GM23248 (cell line): Measurements from ENCODE around the gene MMP11. TPM values are rescaled to one million over a fixed set of nuclear protein-coding genes. Genes with fewer than 3 reads are reported as not detected.

Source experiments
- DNase-seq: peaks from one replicate; pipeline ENCODE4 v3.0.0-alpha.2; 2015
- H2AFZ ChIP-seq: fragments of 200-600 bp; sonication (generic); 2 replicates; pipeline ENCODE4 v1.6.1; 2016; ENCODE audit warnings: antibody characterized with exemption
- H3F3A ChIP-seq: fragments of 200-600 bp; sonication (generic); 2 replicates; pipeline ENCODE4 v1.6.1; 2016; ENCODE audit warnings: mild to moderate bottlenecking, antibody characterized with exemption, mixed run types; ENCODE audit not compliant: insufficient read depth
- H3K27ac ChIP-seq: fragments of 200-600 bp; sonication (generic); 2 replicates; pipeline ENCODE4 v1.5.1; 2016; ENCODE audit warnings: mild to moderate bottlenecking
- H3K27me3 ChIP-seq: fragments of 200-600 bp; sonication (generic); replicated peaks from 2 replicates; pipeline ENCODE4 v1.6.1; 2016; ENCODE audit warnings: mild to moderate bottlenecking; ENCODE audit not compliant: insufficient read depth
- H3K36me3 ChIP-seq: fragments of 200-600 bp; sonication (generic); 2 replicates; pipeline ENCODE4 v1.6.1; 2016; ENCODE audit warnings: low read depth, mild to moderate bottlenecking
- H3K4me1 ChIP-seq: fragments of 200-600 bp; sonication (generic); 2 replicates; pipeline ENCODE4 v1.6.1; 2016; ENCODE audit warnings: mild to moderate bottlenecking; ENCODE audit not compliant: insufficient read depth
- H3K4me2 ChIP-seq: fragments of 200-600 bp; sonication (generic); one replicate; pipeline ENCODE4 v1.6.1; 2016; ENCODE audit warnings: mild to moderate bottlenecking; ENCODE audit not compliant: unreplicated experiment
- H3K4me3 ChIP-seq: fragments of 200-600 bp; sonication (generic); 2 replicates; pipeline ENCODE4 v1.5.1; 2016; ENCODE audit warnings: mild to moderate bottlenecking
- H3K79me2 ChIP-seq: fragments of 200-600 bp; sonication (generic); 2 replicates; pipeline ENCODE4 v1.6.1; 2016; ENCODE audit warnings: mild to moderate bottlenecking; ENCODE audit not compliant: insufficient read depth
- H3K9ac ChIP-seq: fragments of 200-600 bp; sonication (generic); 2 replicates; pipeline ENCODE4 v1.6.1; 2016; ENCODE audit warnings: mild to moderate bottlenecking
- H3K9me2 ChIP-seq: fragments of 200-600 bp; sonication (generic); 2 replicates; pipeline ENCODE4 v1.6.1; 2016; ENCODE audit warnings: mixed run types, mild to moderate bottlenecking, moderate library complexity; ENCODE audit not compliant: insufficient read depth
- H3K9me3 ChIP-seq: fragments of 200-600 bp; sonication (generic); one replicate; pipeline ENCODE4 v1.6.1; 2017; ENCODE audit warnings: low read depth
- H4K20me1 ChIP-seq: fragments of 200-600 bp; sonication (generic); 2 replicates; pipeline ENCODE4 v1.6.0; 2016; ENCODE audit not compliant: insufficient read depth
- EZH2 ChIP-seq: fragments of 200-600 bp; sonication (generic); IDR thresholded peaks from 2 replicates; pipeline ENCODE4 v1.6.1; 2018; ENCODE audit warnings: antibody characterized with exemption, mild to moderate bottlenecking; ENCODE audit not compliant: insufficient read depth, poor library complexity, severe bottlenecking
- EZH2phosphoT487 ChIP-seq: fragments of 200-600 bp; sonication (generic); IDR thresholded peaks from 2 replicates; pipeline ENCODE4 v1.6.1; 2018; ENCODE audit warnings: antibody characterized with exemption, moderate library complexity, mild to moderate bottlenecking, low read depth; ENCODE audit not compliant: insufficient read depth
- WGBS, 2 experiments: methylation state at CpG; one replicate each; pipeline ENCODE4 v1.1.6; 2015 to 2017; ENCODE audit warnings: low lambda C conversion rate in 2 of 2, low coverage in 1 of 2; ENCODE audit errors: missing lambda C conversion rate in 2 of 2; 5-methylcytosine and 5-hydroxymethylcytosine counted together
- in situ Hi-C: fragments of 300-500 bp; cut with MboI; formaldehyde crosslinking; loops from 2 replicates; pipeline ENCODE4 v1.15.0; 2020
- polyA plus RNA-seq: library from polyadenylated mRNA; unstranded; fragments of >200 nt; fragmentation: Nextera tagmentation; extraction: Ambion mirVana; gene quantifications from 2 replicates; pipeline ENCODE4 v1.2.1, GENCODE V29; 2016
- total RNA-seq: library from RNA; depleted of rRNA; stranded (reverse); fragments of >200 nt; shearing (Covaris generic); gene quantifications from 2 replicates; pipeline ENCODE4 v1.2.3, GENCODE V29; 2014

MMP11 gene
- total and polyA plus RNA-seq, 2 experiments from 2014 or later = 1.3 to 2.9 TPM

DNA sequence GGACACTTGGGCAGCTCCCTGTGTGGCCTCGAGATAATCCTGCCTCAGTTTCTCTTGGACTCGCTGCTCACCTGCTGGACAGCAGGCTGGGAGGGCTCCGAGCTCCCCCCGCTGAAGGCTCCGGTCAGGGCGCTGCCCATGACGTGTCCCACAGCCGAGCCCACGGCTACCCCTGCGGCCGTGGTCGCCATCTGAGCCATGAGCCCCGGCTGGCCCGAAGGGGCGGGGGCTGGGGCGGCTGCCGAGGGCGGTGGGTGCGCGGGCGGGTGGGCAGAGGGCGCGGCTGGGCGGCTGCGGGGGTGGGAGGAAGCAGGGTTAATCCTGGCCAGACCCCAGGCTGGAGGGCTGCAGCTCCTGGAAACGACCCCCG, 5.4 kb upstream of the MMP11 start:
- TF ChIP-seq EZH2phosphoT487 (no peak), EZH2 (no peak)
- Histone ChIP-seq H3F3A (no peaks in the 10 kb centered on the region), H3K36me3 (no peaks in the 10 kb centered on the region), H3K9me3 (no peaks in the 10 kb centered on the region), H3K4me2 (peak overlapping the region; percentile 68), H3K27ac (no peak overlapping the region), H2AFZ (peak overlapping the region; percentile 94), H3K79me2 (no peaks in the 10 kb centered on the region), H3K4me1 (peaks cover 9% of the 10 kb centered on the region), H3K9ac (peak overlapping the region; percentile 82), H4K20me1 (no peaks in the 10 kb centered on the region), H3K9me2 (no peaks in the 10 kb centered on the region), H3K4me3 (peak overlapping the region; percentile 78), H3K27me3 (no peaks in the 10 kb centered on the region)
- in situ Hi-C loops = no loop called here
- WGBS, 2 experiments = 20 to 32% methylated on average over 9 to 24 of the region's 27 CpGs
- no peak for DNase-seq

DNA sequence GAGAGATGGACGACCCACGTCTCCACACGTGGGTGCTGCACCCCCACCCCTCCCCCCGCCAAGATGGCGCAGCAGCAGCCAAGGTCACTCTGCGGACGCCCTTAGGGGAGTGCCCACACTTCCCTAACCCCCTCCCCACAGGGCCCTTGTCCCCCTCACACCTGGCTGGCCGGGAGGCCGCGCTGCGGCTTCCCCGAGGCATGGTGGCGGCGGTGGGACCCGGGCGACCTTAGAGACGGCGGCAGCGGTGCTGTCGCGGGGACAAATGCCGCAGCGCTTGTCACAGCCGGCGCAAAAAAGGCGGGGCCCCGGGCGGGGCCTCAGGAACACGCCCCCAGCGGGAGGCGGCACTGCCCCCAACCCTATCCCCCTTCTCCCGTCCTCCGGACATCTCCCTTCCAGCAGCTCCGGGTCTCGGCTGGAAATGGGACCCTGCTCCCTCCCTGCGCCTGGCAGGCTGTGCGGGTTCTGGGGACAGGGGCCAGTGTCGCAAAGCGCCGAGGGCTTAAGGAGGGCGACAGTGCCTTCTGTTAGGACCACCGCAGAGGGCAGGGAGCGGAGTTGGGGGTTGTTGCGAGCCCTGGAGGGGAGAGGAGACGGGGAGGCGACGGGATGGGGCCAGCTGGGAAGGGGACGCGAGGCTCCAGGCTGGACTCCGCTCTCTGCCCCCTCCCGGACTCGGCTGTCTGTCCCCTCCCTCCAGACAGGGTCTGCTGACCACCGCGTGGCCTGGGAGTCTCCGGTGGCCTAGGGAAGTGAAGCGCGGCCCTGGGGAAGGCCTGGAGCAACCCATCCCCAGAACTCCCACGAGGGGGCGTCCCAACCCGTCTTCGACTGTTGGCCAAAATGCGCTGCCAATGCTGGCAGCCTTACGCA, 4.7 kb upstream of the MMP11 start, which contains the start of gene CHCHD10:
Gene CHCHD10, minus strand, starts transcription at position 300 of the 876 bp plus-strand sequence. Its CDS starts 98 bp downstream, at position 202.
- Histone ChIP-seq H3K4me1 (peaks cover 4% of the 10 kb centered on the region), H4K20me1 (no peaks in the 10 kb centered on the region), H3K9me3 (no peaks in the 10 kb centered on the region), H3K9me2 (no peaks in the 10 kb centered on the region), H3K4me2 (peak within 1 kb of the TSS; percentile 68), H3K36me3 (no peaks in the 10 kb centered on the region), H3K27me3 (no peaks in the 10 kb centered on the region), H3K79me2 (no peaks in the 10 kb centered on the region), H2AFZ (peak within 1 kb of the TSS; percentile 94), H3F3A (no peaks in the 10 kb centered on the region), H3K9ac (peak within 1 kb of the TSS; percentile 82), H3K27ac (no peak within 1 kb of the TSS), H3K4me3 (peak within 1 kb of the TSS; percentile 78)
- 0 to 2% methylated on average over 32 to 59 of the region's 63 CpGs for WGBS, 2 experiments
- TF ChIP-seq EZH2 = no peak
- TF ChIP-seq EZH2phosphoT487 = no peak
- in situ Hi-C loops = no loop called here
- DNase-seq = peak; percentile 86

- no peaks in the 10 kb centered on the region for H3K36me3 ChIP-seq
- H4K20me1 ChIP-seq = no peaks in the 10 kb centered on the region
- no peak overlapping the region for H3K27ac ChIP-seq
- TF ChIP-seq EZH2 (no peak), EZH2phosphoT487 (no peak)
- in situ Hi-C loops = no loop called here
- no peak overlapping the region for H3K4me2 ChIP-seq
- no peak overlapping the region for H3K9ac ChIP-seq
- DNase-seq = no peak
- no peaks in the 10 kb centered on the region for H3K9me3 ChIP-seq
- no peaks in the 10 kb centered on the region for H3K27me3 ChIP-seq
- H3K79me2 ChIP-seq = no peaks in the 10 kb centered on the region
- H2AFZ ChIP-seq = no peak overlapping the region
- no peaks in the 10 kb centered on the region for H3K9me2 ChIP-seq
- 79 to 83% methylated on average over 6 of the region's 6 CpGs for WGBS, 2 experiments
- H3K4me1 ChIP-seq = no peaks in the 10 kb centered on the region
- H3F3A ChIP-seq = no peaks in the 10 kb centered on the region
- no peak overlapping the region for H3K4me3 ChIP-seq
These were observed 3.2 kb upstream of the MMP11 start for GRCh38 chr22:23769321-23769965.

DNA sequence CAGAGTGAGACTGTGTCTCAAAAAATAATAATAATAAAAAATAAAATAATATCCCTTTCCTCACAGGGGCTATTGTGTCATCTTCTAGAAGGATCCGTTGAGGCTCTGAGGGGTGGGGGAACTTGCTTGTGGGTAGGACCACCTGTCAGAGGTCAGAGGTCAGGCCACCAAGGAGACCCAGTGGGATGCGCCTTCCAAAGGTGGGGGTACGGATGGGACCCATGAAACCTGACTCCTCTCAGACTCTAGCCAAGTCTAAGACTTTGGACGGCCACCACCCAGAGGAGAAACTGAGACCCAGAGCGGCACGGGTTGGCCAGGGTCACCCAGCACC, 367 bp upstream of the MMP11 start:
- no peaks in the 10 kb centered on the region; the same call in 1 of the 2 replicates for H3K4me1 ChIP-seq
- in situ Hi-C loops = no loop called here
- H3K79me2 ChIP-seq = no peaks in the 10 kb centered on the region
- H4K20me1 ChIP-seq = no peaks in the 10 kb centered on the region
- no peaks in the 10 kb centered on the region for H3K27me3 ChIP-seq
- no peak overlapping the region for H3K27ac ChIP-seq
- H3F3A ChIP-seq = no peaks in the 10 kb centered on the region
- H3K9me2 ChIP-seq = no peaks in the 10 kb centered on the region
- peak overlapping the region; percentile 53 for H3K9ac ChIP-seq
- H3K4me2 ChIP-seq = peak overlapping the region; percentile 57
- no peaks in the 10 kb centered on the region for H3K36me3 ChIP-seq
- DNase-seq = no peak
- TF ChIP-seq EZH2phosphoT487 (no peak), EZH2 (no peak)
- WGBS, 2 experiments = 8 to 11% methylated on average over 6 of the region's 6 CpGs
- H3K9me3 ChIP-seq = no peaks in the 10 kb centered on the region
- H2AFZ ChIP-seq = peak overlapping the region; percentile 77
- peak overlapping the region; percentile 66 for H3K4me3 ChIP-seq
